ENCODE results near the gene C11orf42. TPM values are rescaled to one million over a fixed set of nuclear protein-coding genes. Genes with fewer than 3 reads are reported as not detected.

C11orf42 gene
- polyA plus RNA-seq (2011; rRNA removed) (not detected in 2 replicates), polyA plus RNA-seq (2017; fragmentation: RNase III; extraction: RNeasy Plus Mini Kit Qiagen cat#74134 plus additional on column Dnase treatment) (not detected in 3 replicates), polyA minus RNA-seq (2011; rRNA and poly(A)+ RNA removed) (not detected in 2 replicates)
- polyA plus RNA-seq (2012; cell fraction: cytosol; rRNA removed): not detected in 2 replicates
- not detected in 2 replicates for polyA plus RNA-seq (2012; cell fraction: nucleus; rRNA removed)

DNA sequence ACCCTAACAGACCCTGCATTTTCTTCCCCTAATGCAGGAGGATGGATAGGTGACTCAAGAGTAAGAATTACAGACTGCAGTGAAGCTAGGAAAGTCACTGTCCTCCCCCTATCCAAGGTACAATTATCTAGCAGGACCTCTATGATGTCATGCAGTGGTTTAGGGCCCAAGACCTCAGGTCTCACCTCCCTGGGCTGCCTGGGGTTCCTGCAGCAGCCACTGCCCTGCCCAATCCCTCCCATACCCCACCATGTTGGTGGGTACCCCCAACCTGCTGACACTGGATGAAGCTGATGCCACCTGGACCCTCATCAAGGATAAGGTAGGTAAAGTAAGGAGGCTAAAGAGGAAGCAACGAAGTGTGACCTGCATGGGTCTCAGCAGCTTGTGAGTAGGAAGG lies at the start of gene C11orf42:
TSS of gene C11orf42 (plus strand) at position 192 of the 400 bp plus-strand sequence. CDS start at position 251, 59 bp downstream.
- no peak for DNase-seq (ENCODE audit: low read depth in 1 of 2, low spot score in 1 of 2)
- WGBS (ENCODE audit: missing lambda C conversion rate): 100% methylated on average over 1 of the region's 1 CpG
- ChIA-PET POLR2A (no interaction called here), CTCF (interaction anchor here (0.5 to 2.7 kb wide), 4 partner anchors 12 to 154 kb away, joined by 3 to 6 read pairs (median 4); no protein-coding TSS in a partner anchor)
- no peak within 1 kb of the TSS for H3K4me2 ChIP-seq
- H3K4me3 ChIP-seq: no peak within 1 kb of the TSS
- TF ChIP-seq ZC3H11A (IDR thresholded peaks at IDR 0.05): no peak
- TF ChIP-seq CEBPB (IDR thresholded peaks at IDR 0.05): no peak
- no peak for TF ChIP-seq NPAS2 (CRISPR knock-in tag; IDR thresholded peaks at IDR 0.05; ENCODE audit: borderline replicate concordance)
- no peak for TF ChIP-seq EHF (CRISPR knock-in tag; IDR thresholded peaks at IDR 0.05)
- TF ChIP-seq ATOH8 (CRISPR knock-in tag; IDR thresholded peaks at IDR 0.05; ENCODE audit: low read depth): no peak
- TF ChIP-seq EP300 (IDR thresholded peaks at IDR 0.05): no peak
- no peak for TF ChIP-seq CBX8 (IDR thresholded peaks at IDR 0.05)
- no peak for TF ChIP-seq CHD4 (IDR thresholded peaks at IDR 0.05; ENCODE audit: borderline replicate concordance)
- no peak for TF ChIP-seq RARB (CRISPR knock-in tag; IDR thresholded peaks at IDR 0.05)
- TF ChIP-seq REST (IDR thresholded peaks at IDR 0.05): no peak
- no peak for TF ChIP-seq PHF8 (IDR thresholded peaks at IDR 0.05; ENCODE audit: borderline replicate concordance, low read depth)
- no peak for TF ChIP-seq MAZ (IDR thresholded peaks at IDR 0.05; ENCODE audit: borderline replicate concordance, low read depth, low read length)
- TF ChIP-seq RNF2 (IDR thresholded peaks at IDR 0.05; ENCODE audit: borderline replicate concordance, low read depth): no peak
- TF ChIP-seq HEYL (CRISPR knock-in tag; IDR thresholded peaks at IDR 0.05): no peak
- no peak for TF ChIP-seq MYC (IDR thresholded peaks at IDR 0.05; ENCODE audit: borderline replicate concordance, low read length)
- TF ChIP-seq ESRRA (IDR thresholded peaks at IDR 0.05; ENCODE audit: borderline replicate concordance, low read length): no peak
- no peak for TF ChIP-seq RAD21 (conservative IDR thresholded peaks at IDR 0.05 in 1 of 2, IDR thresholded peaks at IDR 0.05 in 1 of 2)
- TF ChIP-seq, protein P1, sequence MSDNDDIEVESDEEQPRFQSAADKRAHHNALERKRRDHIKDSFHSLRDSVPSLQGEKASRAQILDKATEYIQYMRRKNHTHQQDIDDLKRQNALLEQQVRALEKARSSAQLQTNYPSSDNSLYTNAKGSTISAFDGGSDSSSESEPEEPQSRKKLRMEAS (IDR thresholded peaks at IDR 0.05): no peak
- no peak for TF ChIP-seq ZSCAN20 (CRISPR knock-in tag; IDR thresholded peaks at IDR 0.05)
- no peak for TF ChIP-seq NR3C1 (IDR thresholded peaks at IDR 0.05)
- no peaks in the 10 kb centered on the region for H3K4me1 ChIP-seq
- no peak for FAIRE-seq
- ATAC-seq: no peak
- no peaks in the 10 kb centered on the region for H3K9me3 ChIP-seq
- H3K27ac ChIP-seq: no peak within 1 kb of the TSS

- ATAC-seq (no peak; a peak in 1 of 6 replicates), FAIRE-seq (no peak), DNase-seq (ENCODE audit: low read depth in 1 of 2, low spot score in 1 of 2) (no peak)
- POLR2A ChIA-PET: no interaction called here
- Histone ChIP-seq H3K27ac (no peak overlapping the region), H3K9me3 (no peaks in the 10 kb centered on the region), H3K4me2 (no peak overlapping the region), H3K4me3 (no peak overlapping the region), H3K4me1 (no peaks in the 10 kb centered on the region)
- 37% methylated on average over 7 of the region's 7 CpGs for WGBS (ENCODE audit: missing lambda C conversion rate)
- CTCF ChIA-PET: interaction anchor here (0.6 kb wide), 1 partner anchor 13 kb away, joined by 3 read pairs; the partner anchor contains the start of gene OR52B2
- TF ChIP-seq TP53 (CRISPR knock-in tag; IDR thresholded peaks at IDR 0.05): no peak
- no peak for TF ChIP-seq SMC3 (IDR thresholded peaks at IDR 0.05)
- no peak for TF ChIP-seq ZSCAN20 (CRISPR knock-in tag; IDR thresholded peaks at IDR 0.05)
- no peak for TF ChIP-seq EHF (CRISPR knock-in tag; IDR thresholded peaks at IDR 0.05)
- TF ChIP-seq GATA3 (IDR thresholded peaks at IDR 0.05; ENCODE audit: borderline replicate concordance): no peak
- TF ChIP-seq, protein P2, sequence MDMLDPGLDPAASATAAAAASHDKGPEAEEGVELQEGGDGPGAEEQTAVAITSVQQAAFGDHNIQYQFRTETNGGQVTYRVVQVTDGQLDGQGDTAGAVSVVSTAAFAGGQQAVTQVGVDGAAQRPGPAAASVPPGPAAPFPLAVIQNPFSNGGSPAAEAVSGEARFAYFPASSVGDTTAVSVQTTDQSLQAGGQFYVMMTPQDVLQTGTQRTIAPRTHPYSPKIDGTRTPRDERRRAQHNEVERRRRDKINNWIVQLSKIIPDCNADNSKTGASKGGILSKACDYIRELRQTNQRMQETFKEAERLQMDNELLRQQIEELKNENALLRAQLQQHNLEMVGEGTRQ (IDR thresholded peaks at IDR 0.05): no peak
- no peak for TF ChIP-seq EP300 (IDR thresholded peaks at IDR 0.05)
- no peak for TF ChIP-seq RFX5 (IDR thresholded peaks at IDR 0.05)
- TF ChIP-seq EHMT2 (IDR thresholded peaks at IDR 0.05; ENCODE audit: low read depth): no peak
- no peak for TF ChIP-seq MYC (IDR thresholded peaks at IDR 0.05; ENCODE audit: borderline replicate concordance, low read length)
- TF ChIP-seq ESRRA (IDR thresholded peaks at IDR 0.05; ENCODE audit: borderline replicate concordance, low read length): no peak
- no peak for TF ChIP-seq CBX8 (IDR thresholded peaks at IDR 0.05)
- TF ChIP-seq CTCF (IDR thresholded peaks at IDR 0.05): no peak
- TF ChIP-seq NPAS2 (CRISPR knock-in tag; IDR thresholded peaks at IDR 0.05; ENCODE audit: borderline replicate concordance): no peak
- TF ChIP-seq FOSL2 (IDR thresholded peaks at IDR 0.05): no peak
- TF ChIP-seq FOSL2 (CRISPR knock-in tag; IDR thresholded peaks at IDR 0.05): no peak
Observed at GRCh38 chr11:6156628-6157359, 48.6 kb upstream of the C11orf42 start.
